ENCODE measurements around the gene PLPP7. TPM values are rescaled to one million over a fixed set of nuclear protein-coding genes. Genes with fewer than 3 reads are reported as not detected.
A peak's percentile ranks its signal among the peaks of the same experiment; 100 is the strongest.
"Not testable (repeated sequence)": the region's sequence is repeated elsewhere in the genome, so short reads cannot be mapped to it uniquely, and the experiment has no call there.

The PLPP7 gene
- total RNA-seq, 1 donor from 2014 or later, result 107 TPM

GRCh38 chr9:131344931-131345535, 55.5 kb downstream of the PLPP7 start:
- ATAC-seq; DNase-seq (ENCODE audit: missing footprints); intact Hi-C loops (cut with DNase I): not testable (repeated sequence)

DNA sequence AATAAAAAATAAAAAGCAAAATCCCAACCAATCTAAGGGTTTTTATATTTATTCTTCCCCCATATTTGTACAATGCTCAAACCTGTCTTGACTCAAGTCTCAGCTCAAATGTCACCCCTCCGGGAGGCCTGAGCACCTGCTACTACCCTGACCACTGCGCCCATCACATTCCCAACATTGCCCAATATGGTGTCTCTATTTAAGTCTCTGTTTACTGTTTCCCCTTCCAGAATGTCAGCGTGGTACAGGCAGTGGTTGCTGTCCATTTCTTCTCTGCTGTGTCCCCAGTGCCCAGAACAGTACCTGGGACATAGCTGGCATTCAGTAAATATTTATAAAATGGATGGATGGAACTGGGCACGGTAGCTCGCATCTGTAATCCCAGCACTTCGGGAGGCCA, 57.0 kb downstream of the PLPP7 start:
- ATAC-seq (no peak), DNase-seq (ENCODE audit: missing footprints) (no peak)
- intact Hi-C loops (cut with DNase I), result no loop called here

DNA sequence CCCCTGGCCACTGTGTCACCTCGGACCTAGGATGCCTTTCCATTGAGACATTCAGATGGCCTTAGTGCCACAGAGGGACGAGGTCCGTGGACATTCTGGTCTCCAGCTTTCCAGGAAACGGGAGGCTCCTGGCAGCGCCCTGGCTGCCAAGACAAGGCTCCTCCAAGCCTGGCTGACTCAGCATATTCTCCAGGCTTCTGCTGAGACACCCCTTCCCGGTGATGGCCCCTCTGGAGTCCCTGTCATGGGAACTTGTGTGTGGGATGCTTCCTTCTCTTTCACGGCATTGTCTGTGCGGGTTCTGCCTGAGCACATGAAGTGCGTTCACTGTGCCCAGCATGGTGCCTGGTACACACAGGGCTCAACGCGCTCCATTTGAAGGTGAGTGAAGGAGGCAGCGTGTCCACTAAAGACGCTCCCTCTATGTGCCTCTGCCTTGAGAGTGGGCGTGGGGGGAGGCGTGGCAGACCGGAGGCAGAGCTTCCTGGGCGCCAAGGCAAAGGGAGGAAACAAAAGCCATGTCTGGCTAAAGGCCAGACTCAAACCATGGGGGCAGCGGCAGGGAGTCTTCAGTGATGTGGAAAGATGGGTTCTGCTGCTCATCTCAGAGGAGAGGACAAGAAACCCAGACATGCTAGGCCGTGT, 58.0 kb downstream of the PLPP7 start:
- ATAC-seq (no peak), DNase-seq (ENCODE audit: missing footprints) (no peak)
- intact Hi-C loops (cut with DNase I), result no loop called here

- no peak for ATAC-seq
- DNase-seq (ENCODE audit: missing footprints), result no peak
- intact Hi-C loops (cut with DNase I), result no loop called here
Measured at GRCh38 chr9:131348631-131349521, 59.4 kb downstream of the PLPP7 start.

DNA sequence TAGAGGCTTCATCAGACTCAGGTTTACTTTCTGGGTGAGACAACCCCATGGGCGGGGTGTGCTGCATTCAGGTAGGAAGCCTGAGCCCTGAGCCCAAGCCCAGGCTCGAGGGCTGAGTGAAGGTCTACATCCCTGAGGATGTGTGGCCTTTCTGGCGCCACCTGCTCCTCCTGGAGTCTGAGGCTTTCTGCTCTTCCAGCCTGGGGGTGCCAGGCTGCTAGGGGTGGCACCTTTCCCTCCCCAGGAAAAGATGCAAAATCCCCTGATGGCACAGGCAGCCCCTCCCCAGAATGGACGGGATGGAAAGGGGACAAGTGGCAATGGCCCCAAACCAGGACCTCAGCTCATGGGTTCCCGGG, 60.0 kb downstream of the PLPP7 start:
- ATAC-seq (peak; percentile 4), DNase-seq (ENCODE audit: missing footprints) (no peak)
- intact Hi-C loops (cut with DNase I), result no loop called here

GRCh38 chr9:131349881-131350563, 60.5 kb downstream of the PLPP7 start:
- intact Hi-C loops (cut with DNase I), result loop anchor here (5.0 kb wide), 3 partner anchors 67 to 397 kb away; no protein-coding TSS in a partner anchor
- DNase-seq (ENCODE audit: missing footprints) (peak; percentile 95), ATAC-seq (peak; percentile 93)

DNA sequence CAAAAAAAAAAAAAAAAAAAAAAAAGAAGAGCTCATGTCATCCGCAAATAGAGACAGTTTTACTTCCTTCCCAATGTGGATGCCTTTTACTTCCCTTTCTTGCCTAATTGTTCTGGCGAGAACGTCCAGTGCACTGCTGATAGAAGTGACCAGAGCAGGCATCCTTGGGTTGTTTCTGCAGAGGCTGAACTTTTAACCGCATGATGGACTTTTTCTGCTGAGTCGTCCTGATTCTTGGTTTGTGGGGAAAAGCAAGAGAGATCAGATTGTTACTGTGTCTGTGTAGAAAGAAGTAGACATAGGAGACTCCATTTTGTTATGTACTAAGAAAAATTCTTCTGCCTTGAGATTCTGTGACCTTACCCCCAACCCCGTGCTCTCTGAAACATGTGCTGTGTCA, 67.0 kb downstream of the PLPP7 start:
- DNase-seq (ENCODE audit: missing footprints); intact Hi-C loops (cut with DNase I): not testable (repeated sequence)
- ATAC-seq, result peak; percentile 63

GRCh38 chr9:131358556-131358955, 69.0 kb downstream of the PLPP7 start:
- intact Hi-C loops (cut with DNase I), result no loop called here
- ATAC-seq (no peak), DNase-seq (ENCODE audit: missing footprints) (no peak)

Other genes with a start within 250 kb of the PLPP7 start
- 22.2 TPM for gene AIF1L, start 193.2 kb upstream of the PLPP7 start, total RNA-seq
- gene NUP214, start 164.1 kb upstream of the PLPP7 start, total RNA-seq, result 20.8 TPM
- 62.9 TPM for gene FAM78A, start 13.2 kb upstream of the PLPP7 start, total RNA-seq
- 142 TPM for gene PRRC2B, start 104.4 kb downstream of the PLPP7 start, total RNA-seq
- 21.2 TPM for gene POMT1, start 213.2 kb downstream of the PLPP7 start, total RNA-seq
- gene UCK1, start 241.5 kb downstream of the PLPP7 start, total RNA-seq, result 23.5 TPM

Data from Right ventricle myocardium inferior (tissue), 1 donor.